Left lobe of liver (tissue), 2 donors: Measurements from ENCODE around the gene HMGB1. TPM values are rescaled to one million over a fixed set of nuclear protein-coding genes. Genes with fewer than 3 reads are reported as not detected.

Experiments used
- ATAC-seq: fragments of 200-7000 bp; cut with Tn5 transposase; one replicate; pipeline ENCODE4 v1.9.1; 2020; ENCODE audit warnings: mild to moderate bottlenecking, moderate library complexity
- DNase-seq: peaks from one replicate; pipeline ENCODE4 v3.0.0-alpha.2; 2020; ENCODE audit warnings: low spot score
- total RNA-seq: library from RNA; stranded (reverse); gene quantifications from one replicate; pipeline ENCODE4 v1.2.1, GENCODE V29; 2021
- donor health status: DM: no; HTN: no; CAD: no; lungs with moderate emphysema.
- donor health status: DM: no; HTN: yes; CAD: no.

The HMGB1 gene
- 92.4 TPM for total RNA-seq

- ATAC-seq, result peak; percentile 87
- peak; percentile 99 for DNase-seq
Observed at GRCh38 chr13:30465593-30466357, at the start of gene HMGB1. Gene HMGB1, minus strand, starts transcription at chr13:30465936. Its CDS starts 2,256 bp downstream, at chr13:30463680.

- no peak for ATAC-seq
Observed at GRCh38 chr13:30510811-30511371, 45.2 kb upstream of the HMGB1 start.

GRCh38 chr13:30510091-30510490, 44.4 kb upstream of the HMGB1 start:
- ATAC-seq, result no peak

More at GRCh38 chr13:30510811-30511371, 45.2 kb upstream of the HMGB1 start:
- no peak for DNase-seq

GRCh38 chr13:30509254-30510050, 43.7 kb upstream of the HMGB1 start:
- ATAC-seq, result no peak
- DNase-seq, result no peak

More at GRCh38 chr13:30510091-30510490, 44.4 kb upstream of the HMGB1 start:
- no peak for DNase-seq

GRCh38 chr13:30504081-30504480, 38.3 kb upstream of the HMGB1 start:
- no peak for DNase-seq
- ATAC-seq, result no peak

- ATAC-seq, result no peak
- DNase-seq, result no peak
Observed at GRCh38 chr13:30502237-30502636, 36.5 kb upstream of the HMGB1 start.

GRCh38 chr13:30499338-30499737, 33.6 kb upstream of the HMGB1 start:
- DNase-seq, result no peak
- ATAC-seq, result no peak

GRCh38 chr13:30496147-30496546, 30.4 kb upstream of the HMGB1 start:
- ATAC-seq (no peak), DNase-seq (no peak)

- DNase-seq, result no peak
- no peak for ATAC-seq
Observed at GRCh38 chr13:30495746-30496145, 30.0 kb upstream of the HMGB1 start.

- peak; percentile 89 for ATAC-seq
- peak; percentile 52 for DNase-seq
Observed at GRCh38 chr13:30493658-30494381, 28.1 kb upstream of the HMGB1 start.

GRCh38 chr13:30487075-30487470, 21.3 kb upstream of the HMGB1 start:
- ATAC-seq, result no peak
- DNase-seq, result no peak

GRCh38 chr13:30486230-30487074, 20.7 kb upstream of the HMGB1 start:
- DNase-seq, result no peak

GRCh38 chr13:30481241-30481760, 15.6 kb upstream of the HMGB1 start:
- DNase-seq (no peak), ATAC-seq (no peak)

More at GRCh38 chr13:30486230-30487074, 20.7 kb upstream of the HMGB1 start:
- no peak for ATAC-seq

GRCh38 chr13:30480292-30480950, 14.7 kb upstream of the HMGB1 start:
- no peak for ATAC-seq

GRCh38 chr13:30479883-30480219, 14.1 kb upstream of the HMGB1 start:
- DNase-seq (no peak), ATAC-seq (peak; percentile 8)

More at GRCh38 chr13:30480292-30480950, 14.7 kb upstream of the HMGB1 start:
- no peak for DNase-seq

GRCh38 chr13:30479154-30479882, 13.6 kb upstream of the HMGB1 start:
- DNase-seq (peak; percentile 54), ATAC-seq (peak; percentile 91)

- DNase-seq (no peak), ATAC-seq (peak; percentile 32)
Observed at GRCh38 chr13:30477346-30478195, 11.8 kb upstream of the HMGB1 start.

- ATAC-seq, result no peak
Observed at GRCh38 chr13:30473675-30474074, 7.9 kb upstream of the HMGB1 start.

More at GRCh38 chr13:30473675-30474074, 7.9 kb upstream of the HMGB1 start:
- DNase-seq, result no peak
